LNCaP clone FGC (cell line): ENCODE data around the gene XRCC1.

Source experiments
- DNase-seq: peaks from one replicate; pipeline ENCODE4 v3.0.0-alpha.2; 2011; ENCODE audit warnings: low read depth
- H3K4me3 ChIP-seq: 2 replicates; pipeline ENCODE4 v1.5.1; 2011; ENCODE audit warnings: mild to moderate bottlenecking, low read depth, low read length, control low read depth
- TF ChIP-seq, protein P1 (sequence below): IDR thresholded peaks from 2 replicates; pipeline ENCODE4 v1.5.1; 2012; ENCODE audit warnings: mild to moderate bottlenecking; ENCODE audit not compliant: control insufficient read depth, insufficient read depth; ENCODE audit errors: extremely low read depth

XRCC1 gene

DNA sequence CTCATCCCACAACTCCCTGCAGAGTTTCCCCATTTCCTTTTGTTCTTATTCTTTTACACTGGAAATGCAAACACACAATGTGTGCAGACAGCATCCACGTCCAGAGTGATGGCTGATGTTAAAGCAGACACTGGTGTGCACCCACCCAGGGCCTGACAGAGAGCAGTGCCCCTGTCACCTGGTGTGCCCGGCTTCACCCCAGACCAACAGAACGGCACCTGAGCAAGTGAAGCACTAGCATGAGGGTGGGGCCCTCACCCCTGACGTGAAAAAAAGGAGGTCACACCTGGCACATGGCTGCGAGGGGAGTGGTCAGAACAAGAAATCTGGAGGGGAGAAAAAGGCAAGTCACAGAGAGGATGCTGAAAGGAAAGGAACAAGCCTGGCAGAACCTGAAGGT, 30.1 kb downstream of the XRCC1 start:
- DNase-seq, result no peak
- TF ChIP-seq, protein P1, sequence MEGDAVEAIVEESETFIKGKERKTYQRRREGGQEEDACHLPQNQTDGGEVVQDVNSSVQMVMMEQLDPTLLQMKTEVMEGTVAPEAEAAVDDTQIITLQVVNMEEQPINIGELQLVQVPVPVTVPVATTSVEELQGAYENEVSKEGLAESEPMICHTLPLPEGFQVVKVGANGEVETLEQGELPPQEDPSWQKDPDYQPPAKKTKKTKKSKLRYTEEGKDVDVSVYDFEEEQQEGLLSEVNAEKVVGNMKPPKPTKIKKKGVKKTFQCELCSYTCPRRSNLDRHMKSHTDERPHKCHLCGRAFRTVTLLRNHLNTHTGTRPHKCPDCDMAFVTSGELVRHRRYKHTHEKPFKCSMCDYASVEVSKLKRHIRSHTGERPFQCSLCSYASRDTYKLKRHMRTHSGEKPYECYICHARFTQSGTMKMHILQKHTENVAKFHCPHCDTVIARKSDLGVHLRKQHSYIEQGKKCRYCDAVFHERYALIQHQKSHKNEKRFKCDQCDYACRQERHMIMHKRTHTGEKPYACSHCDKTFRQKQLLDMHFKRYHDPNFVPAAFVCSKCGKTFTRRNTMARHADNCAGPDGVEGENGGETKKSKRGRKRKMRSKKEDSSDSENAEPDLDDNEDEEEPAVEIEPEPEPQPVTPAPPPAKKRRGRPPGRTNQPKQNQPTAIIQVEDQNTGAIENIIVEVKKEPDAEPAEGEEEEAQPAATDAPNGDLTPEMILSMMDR, result no peak
- H3K4me3 ChIP-seq, result no peak overlapping the region

DNA sequence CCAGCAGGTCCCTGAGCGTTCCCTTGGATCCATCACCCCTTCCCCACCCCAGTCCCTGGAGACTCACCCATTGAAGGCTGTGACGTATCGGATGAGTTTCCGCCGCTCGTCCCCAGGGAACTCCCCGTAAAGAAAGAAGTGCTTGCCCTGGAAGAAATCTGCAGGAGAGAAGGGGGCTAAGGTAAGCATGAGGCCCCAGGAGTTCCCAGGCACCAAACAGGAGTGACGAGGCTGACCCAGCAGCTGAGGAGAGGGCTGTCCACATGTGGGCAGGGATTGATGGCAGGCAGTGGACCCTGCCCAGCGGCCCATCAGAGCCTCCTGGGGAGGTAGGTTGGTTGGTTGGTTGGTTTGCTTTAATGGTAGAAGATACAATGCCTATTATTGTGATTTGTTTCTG, 31.2 kb downstream of the XRCC1 start:
- no peak for DNase-seq
- H3K4me3 ChIP-seq, result no peak overlapping the region
- TF ChIP-seq, protein P1, result no peak

DNA sequence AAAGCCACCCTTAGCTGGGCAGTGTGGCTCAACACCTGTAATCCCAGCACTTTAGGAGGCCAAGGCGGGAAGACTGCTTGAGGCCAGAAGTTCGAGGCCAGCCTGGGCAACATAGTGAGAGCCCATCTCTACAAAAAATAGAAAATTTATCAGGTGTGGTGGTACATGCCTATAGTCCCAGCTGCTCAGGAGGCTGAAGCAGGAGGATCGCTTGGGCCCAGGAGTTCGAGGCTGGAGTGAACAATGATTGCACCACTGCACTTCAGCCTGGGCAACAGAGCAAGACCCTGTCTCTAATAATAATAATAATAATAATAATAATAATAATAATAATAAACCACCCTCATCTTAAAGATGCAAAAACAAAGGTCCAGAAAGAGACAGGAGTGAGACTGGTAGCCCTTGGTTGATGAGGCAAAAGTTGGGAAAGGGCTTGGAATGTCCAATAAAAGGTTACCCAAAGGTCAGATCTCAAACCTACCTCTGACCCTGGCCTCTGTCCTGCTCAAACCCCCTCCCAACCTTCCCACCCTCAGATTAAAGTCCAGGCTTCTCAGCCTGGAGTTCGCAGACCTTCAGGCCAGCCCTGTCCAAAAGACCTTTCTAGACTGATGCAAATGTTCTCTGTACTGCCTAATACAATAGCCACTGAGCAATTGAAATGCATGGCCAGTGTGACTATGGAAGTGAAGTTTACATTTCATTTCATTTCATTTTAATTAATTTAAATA, 33.2 kb downstream of the XRCC1 start:
- TF ChIP-seq, protein P1, result no peak
- H3K4me3 ChIP-seq, result no peak overlapping the region
- DNase-seq, result no peak

DNA sequence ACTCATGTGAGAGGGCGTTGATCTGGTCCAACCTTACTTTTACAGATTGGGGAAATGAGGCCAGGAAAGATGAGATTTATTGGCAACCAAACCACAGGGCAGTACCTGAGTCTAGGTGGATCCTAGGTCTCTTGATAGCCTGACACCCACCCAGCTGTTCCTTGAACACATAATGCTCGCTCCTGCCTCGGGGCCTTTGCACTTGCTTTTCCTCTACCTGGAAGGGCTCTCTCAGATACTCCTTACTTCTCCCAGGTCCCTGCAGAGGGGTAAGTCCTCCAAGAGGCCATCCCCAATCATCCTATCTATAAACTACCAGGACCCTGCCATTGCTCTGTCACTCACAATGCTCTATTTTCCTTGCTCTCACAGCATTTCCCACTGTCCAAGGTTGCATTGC, 34.9 kb downstream of the XRCC1 start:
- TF ChIP-seq, protein P1, result no peak
- no peak for DNase-seq
- H3K4me3 ChIP-seq, result no peak overlapping the region

DNA sequence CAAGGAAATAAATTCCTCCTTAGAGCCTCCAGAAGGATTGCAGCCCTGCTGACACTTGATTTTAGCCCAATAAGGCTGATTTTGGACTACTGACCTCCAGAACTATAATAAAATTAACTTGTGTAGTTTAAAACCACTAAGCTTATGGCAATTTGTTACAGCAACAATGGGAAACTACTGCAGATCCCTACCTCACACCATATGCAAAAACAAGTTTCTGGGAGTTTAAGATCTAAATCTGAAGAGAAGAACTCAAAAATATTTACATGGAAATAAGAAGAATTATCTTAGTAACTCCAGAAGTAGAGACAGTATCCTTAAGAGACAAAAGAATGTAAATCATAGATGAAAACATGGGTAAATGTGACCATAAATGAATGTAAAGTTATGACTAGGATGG, 36.4 kb downstream of the XRCC1 start:
- H3K4me3 ChIP-seq, result no peak overlapping the region
- TF ChIP-seq, protein P1, result no peak
- no peak for DNase-seq

DNA sequence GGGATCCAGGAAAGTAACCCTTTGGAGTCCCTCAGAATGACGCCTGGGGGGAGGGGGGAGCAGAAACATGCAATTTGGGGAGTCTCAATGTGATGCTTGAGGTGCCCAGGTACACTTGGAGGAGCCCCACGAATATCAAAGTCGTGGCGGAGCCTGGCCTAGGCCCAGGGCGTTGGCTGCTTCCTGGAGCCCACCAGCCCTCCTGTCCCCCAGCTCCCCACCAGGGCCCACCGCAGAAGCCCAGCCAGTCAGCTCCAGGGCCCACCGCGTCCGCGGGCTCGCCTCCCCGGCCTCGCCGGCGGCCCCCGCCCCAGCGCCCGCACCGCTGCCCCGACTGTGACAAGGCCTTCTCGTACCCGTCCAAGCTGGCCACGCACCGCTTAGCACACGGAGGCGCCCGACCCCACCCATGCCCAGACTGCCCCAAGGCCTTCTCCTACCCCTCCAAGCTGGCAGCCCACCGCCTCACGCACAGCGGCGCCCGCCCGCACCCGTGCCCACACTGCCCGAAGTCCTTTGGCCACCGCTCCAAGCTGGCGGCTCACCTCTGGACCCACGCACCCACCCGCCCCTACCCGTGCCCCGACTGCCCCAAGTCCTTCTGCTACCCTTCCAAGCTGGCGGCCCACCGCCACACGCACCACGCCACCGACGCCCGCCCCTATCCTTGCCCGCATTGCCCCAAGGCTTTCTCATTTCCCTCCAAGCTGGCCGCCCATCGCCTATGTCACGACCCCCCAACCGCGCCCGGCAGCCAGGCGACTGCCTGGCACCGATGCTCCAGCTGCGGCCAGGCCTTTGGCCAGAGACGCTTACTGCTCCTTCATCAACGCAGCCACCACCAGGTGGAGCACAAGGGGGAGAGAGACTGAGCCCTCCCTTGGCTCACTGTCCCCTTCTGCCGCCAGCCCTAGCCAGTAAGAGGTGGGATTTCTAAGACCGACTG, 40.2 kb downstream of the XRCC1 start:
- TF ChIP-seq, protein P1, result no peak
- DNase-seq, result no peak
- no peak overlapping the region for H3K4me3 ChIP-seq
